ENCODE measurements around the gene RAET1L. TPM values are rescaled to one million over a fixed set of nuclear protein-coding genes. Genes with fewer than 3 reads are reported as not detected.
"Not testable (repeated sequence)": the region's sequence is repeated elsewhere in the genome, so short reads cannot be mapped to it uniquely, and the experiment has no call there.

RAET1L gene
- total RNA-seq, 1 experiment from 2014 or later = not detected

GRCh38 chr6:150026976-150027805 lies 1.9 kb upstream of the RAET1L start:
- no peak overlapping the region for H3K27ac ChIP-seq (ENCODE audit: low read length)
- TF ChIP-seq POLR2AphosphoS5 (IDR thresholded peaks at IDR 0.05; ENCODE audit: low read depth, low read length) (no peak), CTCF (IDR thresholded peaks at IDR 0.05) (no peak), SIN3A (IDR thresholded peaks at IDR 0.05; ENCODE audit: borderline replicate concordance, insufficient read depth, low read depth, low read length) (no peak), TCF7L2 (IDR thresholded peaks at IDR 0.05; ENCODE audit: low read depth, low read length) (no peak)
- TF ChIP-seq, protein P1, sequence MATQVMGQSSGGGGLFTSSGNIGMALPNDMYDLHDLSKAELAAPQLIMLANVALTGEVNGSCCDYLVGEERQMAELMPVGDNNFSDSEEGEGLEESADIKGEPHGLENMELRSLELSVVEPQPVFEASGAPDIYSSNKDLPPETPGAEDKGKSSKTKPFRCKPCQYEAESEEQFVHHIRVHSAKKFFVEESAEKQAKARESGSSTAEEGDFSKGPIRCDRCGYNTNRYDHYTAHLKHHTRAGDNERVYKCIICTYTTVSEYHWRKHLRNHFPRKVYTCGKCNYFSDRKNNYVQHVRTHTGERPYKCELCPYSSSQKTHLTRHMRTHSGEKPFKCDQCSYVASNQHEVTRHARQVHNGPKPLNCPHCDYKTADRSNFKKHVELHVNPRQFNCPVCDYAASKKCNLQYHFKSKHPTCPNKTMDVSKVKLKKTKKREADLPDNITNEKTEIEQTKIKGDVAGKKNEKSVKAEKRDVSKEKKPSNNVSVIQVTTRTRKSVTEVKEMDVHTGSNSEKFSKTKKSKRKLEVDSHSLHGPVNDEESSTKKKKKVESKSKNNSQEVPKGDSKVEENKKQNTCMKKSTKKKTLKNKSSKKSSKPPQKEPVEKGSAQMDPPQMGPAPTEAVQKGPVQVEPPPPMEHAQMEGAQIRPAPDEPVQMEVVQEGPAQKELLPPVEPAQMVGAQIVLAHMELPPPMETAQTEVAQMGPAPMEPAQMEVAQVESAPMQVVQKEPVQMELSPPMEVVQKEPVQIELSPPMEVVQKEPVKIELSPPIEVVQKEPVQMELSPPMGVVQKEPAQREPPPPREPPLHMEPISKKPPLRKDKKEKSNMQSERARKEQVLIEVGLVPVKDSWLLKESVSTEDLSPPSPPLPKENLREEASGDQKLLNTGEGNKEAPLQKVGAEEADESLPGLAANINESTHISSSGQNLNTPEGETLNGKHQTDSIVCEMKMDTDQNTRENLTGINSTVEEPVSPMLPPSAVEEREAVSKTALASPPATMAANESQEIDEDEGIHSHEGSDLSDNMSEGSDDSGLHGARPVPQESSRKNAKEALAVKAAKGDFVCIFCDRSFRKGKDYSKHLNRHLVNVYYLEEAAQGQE (IDR thresholded peaks at IDR 0.05; ENCODE audit: insufficient read depth in 1 of 2, low read depth in 2 of 2, low read length in 1 of 2) = no peak
- no peaks in the 10 kb centered on the region for H3K9me3 ChIP-seq (ENCODE audit: control insufficient read depth, insufficient read depth, low read depth, low read length)
- peaks cover 2% of the 10 kb centered on the region; the same call in 1 of the 2 replicates for H3K27me3 ChIP-seq (ENCODE audit: control insufficient read depth, insufficient read depth, low read length)
- peaks cover 8% of the 10 kb centered on the region; the same call in 1 of the 2 replicates for H3K4me1 ChIP-seq (ENCODE audit: control insufficient read depth, insufficient read depth, low read length)
- no peaks in the 10 kb centered on the region for H3K36me3 ChIP-seq (ENCODE audit: control insufficient read depth, insufficient read depth, low read length)
- no peak overlapping the region for H3K4me3 ChIP-seq (ENCODE audit: low read depth in 2 of 2, low read length in 2 of 2)
- in situ Hi-C loops (cut with HindIII; ENCODE audit: low pct_unique_long_range_greater_than_20kb, low sequenced_read_pairs) (no loop called here), intact Hi-C loops (cut with micrococcal nuclease; ENCODE audit: unreplicated experiment) (no loop called here)
- POLR2A ChIA-PET = no interaction called here
- CTCF ChIA-PET = no interaction called here
- ATAC-seq (no peak), DNase-seq (ENCODE audit: low read depth, low spot score) (no peak)
- BruUV-seq (replicated peaks) = no TSS peak

GRCh38 chr6:150024646-150025155 lies 631 bp downstream of the RAET1L start:
- CTCF ChIA-PET = no interaction called here
- intact Hi-C loops (cut with micrococcal nuclease; ENCODE audit: unreplicated experiment) = no loop called here
- in situ Hi-C loops (cut with HindIII; ENCODE audit: low pct_unique_long_range_greater_than_20kb, low sequenced_read_pairs) = no loop called here
- POLR2A ChIA-PET = no interaction called here
- no peaks in the 10 kb centered on the region for H3K36me3 ChIP-seq (ENCODE audit: control insufficient read depth, insufficient read depth, low read length)
- ATAC-seq = no peak
- peaks cover 8% of the 10 kb centered on the region; the same call in 1 of the 2 replicates for H3K4me1 ChIP-seq (ENCODE audit: control insufficient read depth, insufficient read depth, low read length)
- H3K27me3 ChIP-seq (ENCODE audit: control insufficient read depth, insufficient read depth, low read length) = no peaks in the 10 kb centered on the region; the same call in 1 of the 2 replicates
- no peak overlapping the region for H3K4me3 ChIP-seq (ENCODE audit: low read depth in 2 of 2, low read length in 2 of 2)
- no peaks in the 10 kb centered on the region for H3K9me3 ChIP-seq (ENCODE audit: control insufficient read depth, insufficient read depth, low read depth, low read length)
- no peak for DNase-seq (ENCODE audit: low read depth, low spot score)
- BruUV-seq (replicated peaks) = no TSS peak
- TF ChIP-seq SIN3A (IDR thresholded peaks at IDR 0.05; ENCODE audit: borderline replicate concordance, insufficient read depth, low read depth, low read length) (no peak), TCF7L2 (IDR thresholded peaks at IDR 0.05; ENCODE audit: low read depth, low read length) (no peak), POLR2AphosphoS5 (IDR thresholded peaks at IDR 0.05; ENCODE audit: low read depth, low read length) (no peak), CTCF (IDR thresholded peaks at IDR 0.05) (no peak)
- TF ChIP-seq, protein P1 (IDR thresholded peaks at IDR 0.05; ENCODE audit: insufficient read depth in 1 of 2, low read depth in 2 of 2, low read length in 1 of 2) = no peak
- no peak overlapping the region for H3K27ac ChIP-seq (ENCODE audit: low read length)

DNA sequence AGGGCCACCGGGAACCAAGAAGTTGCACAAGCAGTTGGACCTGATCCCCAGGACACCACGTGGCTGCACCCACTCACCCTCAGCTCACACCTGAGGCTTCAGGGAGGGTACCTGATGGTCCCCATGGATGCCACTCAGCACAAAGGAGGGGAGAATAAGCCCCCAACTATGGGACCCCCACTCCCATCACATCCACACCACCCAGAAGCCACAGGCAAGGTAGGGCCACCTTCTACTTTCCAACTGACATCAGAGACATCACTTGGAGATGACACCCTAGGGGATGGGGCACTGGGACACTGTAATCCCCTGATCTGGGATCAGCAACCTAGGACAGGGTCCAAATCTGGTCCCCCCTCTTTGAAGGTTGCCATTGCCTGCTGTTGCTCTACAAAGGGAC lies 1.3 kb downstream of the RAET1L start:
- CTCF ChIA-PET; BruUV-seq (replicated peaks); H3K4me3 ChIP-seq (ENCODE audit: low read depth in 2 of 2, low read length in 2 of 2); H3K27me3 ChIP-seq (ENCODE audit: control insufficient read depth, insufficient read depth, low read length); H3K9me3 ChIP-seq (ENCODE audit: control insufficient read depth, insufficient read depth, low read depth, low read length); intact Hi-C loops (cut with micrococcal nuclease; ENCODE audit: unreplicated experiment); H3K4me1 ChIP-seq (ENCODE audit: control insufficient read depth, insufficient read depth, low read length); H3K36me3 ChIP-seq (ENCODE audit: control insufficient read depth, insufficient read depth, low read length); POLR2A ChIA-PET; DNase-seq (ENCODE audit: low read depth, low spot score); in situ Hi-C loops (cut with HindIII; ENCODE audit: low pct_unique_long_range_greater_than_20kb, low sequenced_read_pairs); ATAC-seq; H3K27ac ChIP-seq (ENCODE audit: low read length): not testable (repeated sequence)

Data from Panc1 (cell line).